ENCODE measurements around the gene CYP19A1. TPM values are rescaled to one million over a fixed set of nuclear protein-coding genes. Genes with fewer than 3 reads are reported as not detected.

CYP19A1 gene
- total RNA-seq, 1 donor from 2014 or later: 0.07 TPM

GRCh38 chr15:51327081-51327480, 11.3 kb downstream of the CYP19A1 start:
- intact Hi-C loops (cut with micrococcal nuclease): no loop called here

GRCh38 chr15:51325167-51325566, 13.2 kb downstream of the CYP19A1 start:
- intact Hi-C loops (cut with micrococcal nuclease): no loop called here

- intact Hi-C loops (cut with micrococcal nuclease): no loop called here
Observed at GRCh38 chr15:51323749-51324148, 14.6 kb downstream of the CYP19A1 start.

GRCh38 chr15:51322621-51323296, 15.6 kb downstream of the CYP19A1 start:
- intact Hi-C loops (cut with micrococcal nuclease): no loop called here

- intact Hi-C loops (cut with micrococcal nuclease): no loop called here
Observed at GRCh38 chr15:51321316-51321715, 17.1 kb downstream of the CYP19A1 start.

GRCh38 chr15:51320843-51321242, 17.6 kb downstream of the CYP19A1 start:
- intact Hi-C loops (cut with micrococcal nuclease): no loop called here

GRCh38 chr15:51319539-51319938, 18.9 kb downstream of the CYP19A1 start:
- intact Hi-C loops (cut with micrococcal nuclease): no loop called here

- intact Hi-C loops (cut with micrococcal nuclease): no loop called here
Observed at GRCh38 chr15:51318382-51319150, 19.8 kb downstream of the CYP19A1 start.

GRCh38 chr15:51316636-51317035, 21.8 kb downstream of the CYP19A1 start:
- intact Hi-C loops (cut with micrococcal nuclease): no loop called here

- intact Hi-C loops (cut with micrococcal nuclease): no loop called here
Observed at GRCh38 chr15:51315726-51316125, 22.7 kb downstream of the CYP19A1 start.

- intact Hi-C loops (cut with micrococcal nuclease): no loop called here
Observed at GRCh38 chr15:51314391-51315337, 23.7 kb downstream of the CYP19A1 start.

GRCh38 chr15:51313644-51314280, 24.6 kb downstream of the CYP19A1 start:
- intact Hi-C loops (cut with micrococcal nuclease): no loop called here

- intact Hi-C loops (cut with micrococcal nuclease): no loop called here
Observed at GRCh38 chr15:51313074-51313393, 25.4 kb downstream of the CYP19A1 start.

GRCh38 chr15:51312166-51313073, 26.0 kb downstream of the CYP19A1 start:
- intact Hi-C loops (cut with micrococcal nuclease): no loop called here

GRCh38 chr15:51311510-51311909, 26.9 kb downstream of the CYP19A1 start:
- intact Hi-C loops (cut with micrococcal nuclease): no loop called here

GRCh38 chr15:51310064-51310463, 28.3 kb downstream of the CYP19A1 start:
- intact Hi-C loops (cut with micrococcal nuclease): no loop called here

GRCh38 chr15:51307811-51308210, 30.6 kb downstream of the CYP19A1 start:
- intact Hi-C loops (cut with micrococcal nuclease): no loop called here

- intact Hi-C loops (cut with micrococcal nuclease): no loop called here
Observed at GRCh38 chr15:51307325-51307724, 31.1 kb downstream of the CYP19A1 start.

GRCh38 chr15:51303462-51303980, 34.9 kb downstream of the CYP19A1 start:
- intact Hi-C loops (cut with micrococcal nuclease): no loop called here

GRCh38 chr15:51302480-51302879, 35.9 kb downstream of the CYP19A1 start:
- intact Hi-C loops (cut with micrococcal nuclease): no loop called here
